Measurements from ENCODE around the gene PANK4. TPM values are rescaled to one million over a fixed set of nuclear protein-coding genes. Genes with fewer than 3 reads are reported as not detected.

The PANK4 gene
- total and polyA plus RNA-seq, 9 of the 15 experiments (the other 6 are each of a cell fraction or from before 2014, with no cell fraction given) = 0.93 to 55.6 (median 31.5) TPM

Other genes starting within 250 kb of the PANK4 start
Only the 7 nearest of the 8 such genes appear.
- gene RER1, start 134.8 kb downstream of the PANK4 start, total RNA-seq (2014; rRNA removed) = 63.1 and 109 TPM in 2 replicates
- gene RER1, start 134.8 kb downstream of the PANK4 start, total RNA-seq (2014; rRNA removed; fragmentation: Illumina TruSeq; extraction: Trizol) = 183 and 211 TPM in 2 replicates
- gene RER1, start 134.8 kb downstream of the PANK4 start, total RNA-seq (2015; rRNA removed; fragmentation: Illumina TruSeq; extraction: Trizol) = 146 and 153 TPM in 2 replicates
- gene RER1, start 134.8 kb downstream of the PANK4 start, total RNA-seq (2021) = 219 and 235 TPM in 2 replicates
- gene RER1, start 134.8 kb downstream of the PANK4 start, polyA plus RNA-seq (2011; rRNA removed) = 316 and 354 TPM in 2 replicates
- gene RER1, start 134.8 kb downstream of the PANK4 start, polyA plus RNA-seq (2014; fragmentation: Illumina TruSeq; extraction: Trizol) = 299 and 323 TPM in 2 replicates
- 10 to 100 TPM; 19.6 to 34.5 TPM for gene RER1, start 134.8 kb downstream of the PANK4 start, polyA plus RNA-seq (2014; fragmentation: Nextera tagmentation; extraction: Ambion mirVana)
- 216 and 249 TPM in 2 replicates for gene RER1, start 134.8 kb downstream of the PANK4 start, polyA plus RNA-seq (2014; rRNA removed)
- 24.5 and 26.2 TPM in 2 replicates for gene PEX10, start 114.0 kb downstream of the PANK4 start, total RNA-seq (2014; rRNA removed)
- gene PEX10, start 114.0 kb downstream of the PANK4 start, total RNA-seq (2014; rRNA removed; fragmentation: Illumina TruSeq; extraction: Trizol) = 5.6 and 5.7 TPM in 2 replicates
- 8.4 and 9.3 TPM in 2 replicates for gene PEX10, start 114.0 kb downstream of the PANK4 start, total RNA-seq (2015; rRNA removed; fragmentation: Illumina TruSeq; extraction: Trizol)
- 18.2 and 18.7 TPM in 2 replicates for gene PEX10, start 114.0 kb downstream of the PANK4 start, total RNA-seq (2021)
- 8.7 and 9.4 TPM in 2 replicates for gene PEX10, start 114.0 kb downstream of the PANK4 start, polyA plus RNA-seq (2011; rRNA removed)
- 6.4 and 10.6 TPM in 2 replicates for gene PEX10, start 114.0 kb downstream of the PANK4 start, polyA plus RNA-seq (2014; fragmentation: Illumina TruSeq; extraction: Trizol)
- gene PEX10, start 114.0 kb downstream of the PANK4 start, polyA plus RNA-seq (2014; fragmentation: Nextera tagmentation; extraction: Ambion mirVana) = under 1 TPM; 0.03 to 0.11 TPM
- 18.8 and 22.5 TPM in 2 replicates for gene PEX10, start 114.0 kb downstream of the PANK4 start, polyA plus RNA-seq (2014; rRNA removed)
- gene PLCH2, start 50.3 kb downstream of the PANK4 start, total RNA-seq (2014; rRNA removed) = not detected in 2 replicates
- not detected in 2 replicates for gene PLCH2, start 50.3 kb downstream of the PANK4 start, total RNA-seq (2014; rRNA removed; fragmentation: Illumina TruSeq; extraction: Trizol)
- gene PLCH2, start 50.3 kb downstream of the PANK4 start, total RNA-seq (2015; rRNA removed; fragmentation: Illumina TruSeq; extraction: Trizol) = not detected in 2 replicates
- gene PLCH2, start 50.3 kb downstream of the PANK4 start, total RNA-seq (2021) = 0.04 and 0.16 TPM in 2 replicates
- gene PLCH2, start 50.3 kb downstream of the PANK4 start, polyA plus RNA-seq (2011; rRNA removed) = not detected in 2 replicates
- not detected in 2 replicates for gene PLCH2, start 50.3 kb downstream of the PANK4 start, polyA plus RNA-seq (2014; fragmentation: Illumina TruSeq; extraction: Trizol)
- not detected for gene PLCH2, start 50.3 kb downstream of the PANK4 start, polyA plus RNA-seq (2014; fragmentation: Nextera tagmentation; extraction: Ambion mirVana)
- not detected in 2 replicates for gene PLCH2, start 50.3 kb downstream of the PANK4 start, polyA plus RNA-seq (2014; rRNA removed)
- gene HES5, start 3.7 kb upstream of the PANK4 start, total RNA-seq (2014; rRNA removed) = not detected in 2 replicates
- gene HES5, start 3.7 kb upstream of the PANK4 start, total RNA-seq (2014; rRNA removed; fragmentation: Illumina TruSeq; extraction: Trizol) = not detected in 2 replicates
- gene HES5, start 3.7 kb upstream of the PANK4 start, total RNA-seq (2015; rRNA removed; fragmentation: Illumina TruSeq; extraction: Trizol) = not detected in 2 replicates
- not detected in 2 replicates for gene HES5, start 3.7 kb upstream of the PANK4 start, total RNA-seq (2021)
- gene HES5, start 3.7 kb upstream of the PANK4 start, polyA plus RNA-seq (2011; rRNA removed) = not detected in 2 replicates
- not detected in 2 replicates for gene HES5, start 3.7 kb upstream of the PANK4 start, polyA plus RNA-seq (2014; fragmentation: Illumina TruSeq; extraction: Trizol)
- not detected for gene HES5, start 3.7 kb upstream of the PANK4 start, polyA plus RNA-seq (2014; fragmentation: Nextera tagmentation; extraction: Ambion mirVana)
- gene HES5, start 3.7 kb upstream of the PANK4 start, polyA plus RNA-seq (2014; rRNA removed) = not detected in 2 replicates
- gene TNFRSF14, start 29.8 kb upstream of the PANK4 start, total RNA-seq (2014; rRNA removed) = 0.68 and 0.73 TPM in 2 replicates
- gene TNFRSF14, start 29.8 kb upstream of the PANK4 start, total RNA-seq (2014; rRNA removed; fragmentation: Illumina TruSeq; extraction: Trizol) = 0.11 and 0.16 TPM in 2 replicates
- gene TNFRSF14, start 29.8 kb upstream of the PANK4 start, total RNA-seq (2015; rRNA removed; fragmentation: Illumina TruSeq; extraction: Trizol) = 1.1 and 1.3 TPM in 2 replicates
- gene TNFRSF14, start 29.8 kb upstream of the PANK4 start, total RNA-seq (2021) = 1.8 and 2.1 TPM in 2 replicates
- 0.68 and 1.3 TPM in 2 replicates for gene TNFRSF14, start 29.8 kb upstream of the PANK4 start, polyA plus RNA-seq (2011; rRNA removed)
- gene TNFRSF14, start 29.8 kb upstream of the PANK4 start, polyA plus RNA-seq (2014; fragmentation: Illumina TruSeq; extraction: Trizol) = 0.58 and 0.89 TPM in 2 replicates
- not detected for gene TNFRSF14, start 29.8 kb upstream of the PANK4 start, polyA plus RNA-seq (2014; fragmentation: Nextera tagmentation; extraction: Ambion mirVana)
- 1.6 and 2.3 TPM in 2 replicates for gene TNFRSF14, start 29.8 kb upstream of the PANK4 start, polyA plus RNA-seq (2014; rRNA removed)
- 14.0 and 16.4 TPM in 2 replicates for gene PRXL2B, start 60.2 kb upstream of the PANK4 start, total RNA-seq (2014; rRNA removed)
- gene PRXL2B, start 60.2 kb upstream of the PANK4 start, total RNA-seq (2014; rRNA removed; fragmentation: Illumina TruSeq; extraction: Trizol) = 3.3 and 4.1 TPM in 2 replicates
- 11.8 TPM in 2 replicates for gene PRXL2B, start 60.2 kb upstream of the PANK4 start, total RNA-seq (2015; rRNA removed; fragmentation: Illumina TruSeq; extraction: Trizol)
- gene PRXL2B, start 60.2 kb upstream of the PANK4 start, total RNA-seq (2021) = 25.3 and 28.1 TPM in 2 replicates
- 6.7 and 7.0 TPM in 2 replicates for gene PRXL2B, start 60.2 kb upstream of the PANK4 start, polyA plus RNA-seq (2011; rRNA removed)
- 15.2 and 16.6 TPM in 2 replicates for gene PRXL2B, start 60.2 kb upstream of the PANK4 start, polyA plus RNA-seq (2014; fragmentation: Illumina TruSeq; extraction: Trizol)
- 1 to 10 TPM in 1 of 2 experiments, under 1 TPM in 1; 0.99 to 1.7 TPM for gene PRXL2B, start 60.2 kb upstream of the PANK4 start, polyA plus RNA-seq (2014; fragmentation: Nextera tagmentation; extraction: Ambion mirVana)
- 17.6 and 20.7 TPM in 2 replicates for gene PRXL2B, start 60.2 kb upstream of the PANK4 start, polyA plus RNA-seq (2014; rRNA removed)
- gene MMEL1, start 106.4 kb upstream of the PANK4 start, total RNA-seq (2014; rRNA removed) = not detected in 2 replicates
- not detected in 2 replicates for gene MMEL1, start 106.4 kb upstream of the PANK4 start, total RNA-seq (2014; rRNA removed; fragmentation: Illumina TruSeq; extraction: Trizol)
- not detected in 2 replicates for gene MMEL1, start 106.4 kb upstream of the PANK4 start, total RNA-seq (2015; rRNA removed; fragmentation: Illumina TruSeq; extraction: Trizol)
- not detected in 2 replicates for gene MMEL1, start 106.4 kb upstream of the PANK4 start, total RNA-seq (2021)
- gene MMEL1, start 106.4 kb upstream of the PANK4 start, polyA plus RNA-seq (2011; rRNA removed) = not detected in 2 replicates
- not detected in 2 replicates for gene MMEL1, start 106.4 kb upstream of the PANK4 start, polyA plus RNA-seq (2014; fragmentation: Illumina TruSeq; extraction: Trizol)
- gene MMEL1, start 106.4 kb upstream of the PANK4 start, polyA plus RNA-seq (2014; fragmentation: Nextera tagmentation; extraction: Ambion mirVana) = not detected
- not detected in 2 replicates for gene MMEL1, start 106.4 kb upstream of the PANK4 start, polyA plus RNA-seq (2014; rRNA removed)